Suppressor macrophage (primary cell): Measurements from ENCODE around the gene SCNM1.

ENCODE experiments used
- DNase-seq, 4 experiments: peaks; one replicate each; pipeline ENCODE4 v3.0.0-alpha.2; 2020 to 2022
- total RNA-seq, 17 experiments: gene quantifications; one replicate each; lab custom pipeline; 2026; ENCODE audit warnings: mixed read lengths in 6 of 17, inconsistent platforms in 3 of 17; lab: John Stamatoyannopoulos, UW

SCNM1 gene
- 13.0 to 33.9 (median 23.9) reads per million in 17 experiments for total RNA-seq

GRCh38 chr1:151165738-151166504, at the start of gene SCNM1, which contains the start of gene LYSMD1:
Gene SCNM1 (plus strand): TSS chr1:151166144. CDS start chr1:151166153, 9 bp downstream.
Gene LYSMD1 (minus strand): TSS chr1:151165902. CDS start chr1:151165258, 644 bp downstream.
- peak; percentile 98 to 99 (median 98) for DNase-seq

- DNase-seq, result no peak
Observed at GRCh38 chr1:151124763-151125403, 41.1 kb upstream of the SCNM1 start.

- DNase-seq, result no peak
Observed at GRCh38 chr1:151128800-151129199, 37.1 kb upstream of the SCNM1 start.

- DNase-seq, result peak; percentile 70 to 79 (median 76)
Observed at GRCh38 chr1:151130987-151131586, 34.9 kb upstream of the SCNM1 start.

GRCh38 chr1:151131701-151132334, 34.1 kb upstream of the SCNM1 start:
- no peak for DNase-seq

- DNase-seq, result no peak
Observed at GRCh38 chr1:151132335-151133017, 33.5 kb upstream of the SCNM1 start.

GRCh38 chr1:151133018-151133806, 32.7 kb upstream of the SCNM1 start:
- no peak for DNase-seq

- DNase-seq, result no peak
Observed at GRCh38 chr1:151134396-151134795, 31.5 kb upstream of the SCNM1 start.

GRCh38 chr1:151134991-151135390, 31.0 kb upstream of the SCNM1 start:
- no peak for DNase-seq

- no peak for DNase-seq
Observed at GRCh38 chr1:151135433-151136385, 30.2 kb upstream of the SCNM1 start.

- DNase-seq, result no peak
Observed at GRCh38 chr1:151137789-151138188, 28.2 kb upstream of the SCNM1 start.

- no peak for DNase-seq
Observed at GRCh38 chr1:151142411-151143056, 23.4 kb upstream of the SCNM1 start.

- no peak for DNase-seq
Observed at GRCh38 chr1:151143057-151143435, 22.9 kb upstream of the SCNM1 start.

- no peak for DNase-seq
Observed at GRCh38 chr1:151143986-151144385, 22.0 kb upstream of the SCNM1 start.

GRCh38 chr1:151144474-151145303, 21.3 kb upstream of the SCNM1 start:
- DNase-seq, result no peak

GRCh38 chr1:151145304-151146071, 20.5 kb upstream of the SCNM1 start:
- DNase-seq, result peak; percentile 13 to 45 (median 34)

- no peak for DNase-seq
Observed at GRCh38 chr1:151146072-151146411, 19.9 kb upstream of the SCNM1 start.
